ENCODE results near the gene RPS26.

The RPS26 gene

GRCh38 chr12:56086608-56087007 lies 44.9 kb downstream of the RPS26 start:
- no peak for TF ChIP-seq REST (IDR thresholded peaks at IDR 0.05; ENCODE audit: insufficient read depth in 1 of 2, low read depth in 2 of 2, low read length in 2 of 2)
- TF ChIP-seq TAF1 (IDR thresholded peaks at IDR 0.05; ENCODE audit: borderline replicate concordance, insufficient read depth, low read length) = no peak
- TF ChIP-seq SIN3A (IDR thresholded peaks at IDR 0.05; ENCODE audit: borderline replicate concordance, insufficient read depth, low read length) = no peak
- no peak for TF ChIP-seq POLR2AphosphoS5 (IDR thresholded peaks at IDR 0.05; ENCODE audit: low read depth, low read length)
- TF ChIP-seq FOXP2 (optimal IDR thresholded peaks at IDR 0.05; ENCODE audit: borderline replicate concordance, extremely low read depth, extremely low read length, insufficient read depth) = no peak

- no peak for TF ChIP-seq FOXP2 (optimal IDR thresholded peaks at IDR 0.05; ENCODE audit: borderline replicate concordance, extremely low read depth, extremely low read length, insufficient read depth)
- TF ChIP-seq REST (IDR thresholded peaks at IDR 0.05; ENCODE audit: insufficient read depth in 1 of 2, low read depth in 2 of 2, low read length in 2 of 2) = no peak
- TF ChIP-seq TAF1 (IDR thresholded peaks at IDR 0.05; ENCODE audit: borderline replicate concordance, insufficient read depth, low read length) = no peak
- TF ChIP-seq POLR2AphosphoS5 (IDR thresholded peaks at IDR 0.05; ENCODE audit: low read depth, low read length) = no peak
- no peak for TF ChIP-seq SIN3A (IDR thresholded peaks at IDR 0.05; ENCODE audit: borderline replicate concordance, insufficient read depth, low read length)
Measured at GRCh38 chr12:56087220-56087619, 45.5 kb downstream of the RPS26 start.

Data from PFSK-1 (cell line).